Activated CD8-positive, alpha-beta memory T cell treated with anti-CD3 and anti-CD28 coated beads for 4 hours (primary cell): ENCODE results near the gene MS4A1.
"Not testable (repeated sequence)": the region's sequence is repeated elsewhere in the genome, so short reads cannot be mapped to it uniquely, and the experiment has no call there.

ENCODE experiments used
- DNase-seq, 2 donors: peaks; one replicate each; pipeline ENCODE4 v3.0.0-alpha.2; 2020; ENCODE audit warnings: low read depth in 2 of 2

Gene MS4A1

GRCh38 chr11:60455531-60456042 lies at the start of gene MS4A1:
MS4A1 (plus strand) TSS chr11:60455847; CDS start chr11:60462375, 6,528 bp downstream.
- no peak for DNase-seq

GRCh38 chr11:60420015-60420414 lies 35.6 kb upstream of the MS4A1 start:
- DNase-seq = no peak

GRCh38 chr11:60422609-60423008 lies 33.0 kb upstream of the MS4A1 start:
- DNase-seq = no peak

DNA sequence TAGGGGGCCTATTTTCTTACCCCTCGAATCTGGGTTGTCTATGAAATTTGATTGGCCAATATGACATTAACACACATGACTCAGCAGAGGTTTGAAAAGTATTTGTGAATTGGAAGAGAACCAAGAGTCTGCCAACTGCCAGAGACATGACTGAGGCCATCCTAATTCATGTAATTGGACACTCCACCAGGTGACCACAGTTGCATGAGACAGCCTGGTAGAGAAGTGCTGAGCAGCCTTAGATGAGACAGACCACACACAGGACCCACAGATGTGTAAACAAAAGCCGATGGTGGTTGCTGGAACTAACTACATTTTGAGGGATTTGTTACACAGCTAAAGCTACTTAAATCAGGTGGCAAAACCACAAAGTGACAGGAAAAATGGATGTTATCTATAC lies 27.1 kb upstream of the MS4A1 start:
- no peak for DNase-seq

DNA sequence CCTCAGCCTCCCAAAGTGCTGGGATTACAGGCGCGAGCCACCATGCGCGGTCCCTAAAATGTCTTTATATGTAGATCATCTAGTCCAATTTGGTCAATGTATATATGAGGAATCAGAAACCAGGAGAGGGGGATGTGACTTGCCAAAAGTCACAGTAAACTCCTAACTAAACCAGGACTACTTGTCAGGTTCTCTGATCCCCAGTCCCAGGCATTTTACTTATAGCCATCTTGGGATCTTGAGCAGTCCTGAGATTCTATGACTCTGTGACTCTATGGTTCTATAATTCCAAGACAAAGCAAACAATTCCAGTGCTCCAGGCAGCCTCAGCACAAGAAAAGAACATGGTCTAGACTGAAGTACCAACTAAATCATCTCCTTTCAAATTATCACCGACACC lies 26.4 kb upstream of the MS4A1 start, which contains the start of gene MS4A5:
Gene MS4A5, plus strand, starts transcription at position 301 of the 400 bp plus-strand sequence. CDS start 103 bp downstream, outside the sequence.
- DNase-seq = no peak

- DNase-seq = no peak
Measured at GRCh38 chr11:60431251-60431650, 24.4 kb upstream of the MS4A1 start.

GRCh38 chr11:60433401-60433800 lies 22.2 kb upstream of the MS4A1 start:
- DNase-seq = no peak

- DNase-seq = no peak
Measured at GRCh38 chr11:60447070-60447469, 8.6 kb upstream of the MS4A1 start.

- no peak for DNase-seq
Measured at GRCh38 chr11:60447846-60448245, 7.8 kb upstream of the MS4A1 start.

GRCh38 chr11:60451185-60451584 lies 4.5 kb upstream of the MS4A1 start:
- DNase-seq = not testable (repeated sequence)

DNA sequence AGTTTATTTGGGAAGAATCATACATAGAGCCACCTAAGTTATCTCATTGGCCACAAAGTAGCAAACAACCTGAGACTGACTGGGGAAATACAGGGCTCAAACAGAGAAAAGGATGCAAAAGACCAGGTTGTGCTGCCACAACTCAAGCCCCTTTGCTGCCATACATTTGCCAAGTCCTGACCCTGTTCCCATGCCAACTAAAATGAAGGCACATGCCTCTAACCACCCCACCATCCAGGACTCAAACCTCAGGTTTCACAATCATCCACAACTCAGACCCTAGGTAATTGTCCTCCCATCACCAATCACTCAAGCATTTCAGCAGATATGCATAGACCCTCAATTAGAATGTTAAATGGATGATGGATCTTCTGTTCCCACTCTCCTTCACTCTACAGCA lies 1.4 kb upstream of the MS4A1 start:
- DNase-seq = no peak

DNA sequence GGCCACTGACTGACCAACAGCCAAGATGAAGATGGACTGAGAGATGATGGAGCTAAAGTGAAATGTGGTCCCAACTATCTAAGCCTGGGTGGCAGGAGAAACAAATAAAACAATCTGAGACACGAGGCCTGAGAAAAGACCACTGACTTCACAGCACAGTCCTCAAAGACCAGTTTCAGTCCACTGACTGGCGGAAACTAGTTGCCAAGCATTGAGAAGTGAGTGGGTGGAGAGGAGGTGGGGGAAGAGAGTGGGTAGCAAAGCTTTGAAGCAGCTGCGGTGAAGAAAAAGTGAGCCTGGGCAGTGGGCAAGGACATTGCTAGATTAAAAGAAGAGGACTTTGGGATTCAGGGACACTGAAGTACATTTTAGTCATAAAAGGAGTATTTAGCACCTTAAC lies 1.9 kb downstream of the MS4A1 start:
- no peak for DNase-seq

DNA sequence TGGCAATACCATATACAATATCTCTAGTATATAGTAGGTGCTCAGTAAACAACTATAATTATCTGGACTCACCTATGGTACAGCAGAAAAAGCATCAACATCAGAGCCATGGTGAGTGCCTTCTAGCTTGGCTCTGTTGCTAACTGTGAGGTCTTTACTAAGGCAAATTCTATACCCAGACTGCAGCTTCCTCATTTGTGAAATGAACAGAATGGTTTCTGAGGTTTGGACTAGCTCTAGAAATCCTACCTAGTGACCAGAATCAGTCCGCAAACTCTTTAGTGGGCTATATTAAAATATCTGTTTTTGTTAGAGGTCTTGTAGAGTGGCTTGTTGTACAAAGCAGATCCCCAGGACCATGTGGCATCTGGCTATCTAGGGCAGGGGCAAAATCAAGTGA lies 3.7 kb downstream of the MS4A1 start:
- no peak for DNase-seq

DNA sequence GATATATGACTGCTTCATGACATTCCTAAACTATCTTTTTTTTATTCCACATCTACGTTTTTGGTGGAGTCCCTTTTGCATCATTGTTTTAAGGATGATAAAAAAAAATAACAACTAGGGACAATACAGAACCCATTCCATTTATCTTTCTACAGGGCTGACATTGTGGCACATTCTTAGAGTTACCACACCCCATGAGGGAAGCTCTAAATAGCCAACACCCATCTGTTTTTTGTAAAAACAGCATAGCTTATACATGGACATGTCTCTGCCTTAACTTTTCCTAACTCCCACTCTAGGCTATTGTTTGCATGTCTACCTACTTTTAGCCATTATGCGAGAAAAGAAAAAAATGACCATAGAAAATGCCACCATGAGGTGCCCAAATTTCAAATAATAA lies 13.2 kb downstream of the MS4A1 start:
- no peak for DNase-seq

DNA sequence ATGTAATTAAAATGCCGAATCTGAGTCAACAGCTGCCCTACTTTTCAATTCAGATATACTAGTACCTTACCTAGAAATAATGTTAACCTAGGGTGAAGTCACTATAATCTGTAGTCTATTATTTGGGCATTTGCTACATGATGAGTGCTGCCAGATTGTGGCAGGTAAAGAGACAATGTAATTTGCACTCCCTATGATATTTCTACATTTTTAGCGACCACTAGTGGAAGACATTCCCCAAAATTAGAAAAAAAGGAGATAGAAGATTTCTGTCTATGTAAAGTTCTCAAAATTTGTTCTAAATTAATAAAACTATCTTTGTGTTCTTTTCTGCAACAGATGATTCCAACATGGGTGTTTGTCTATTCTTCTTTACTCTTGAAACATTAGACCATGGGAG lies 14.1 kb downstream of the MS4A1 start:
- DNase-seq = no peak

- DNase-seq = no peak
Measured at GRCh38 chr11:60477035-60477445, 21.4 kb downstream of the MS4A1 start.

GRCh38 chr11:60482361-60482760 lies 26.7 kb downstream of the MS4A1 start:
- DNase-seq = no peak

DNA sequence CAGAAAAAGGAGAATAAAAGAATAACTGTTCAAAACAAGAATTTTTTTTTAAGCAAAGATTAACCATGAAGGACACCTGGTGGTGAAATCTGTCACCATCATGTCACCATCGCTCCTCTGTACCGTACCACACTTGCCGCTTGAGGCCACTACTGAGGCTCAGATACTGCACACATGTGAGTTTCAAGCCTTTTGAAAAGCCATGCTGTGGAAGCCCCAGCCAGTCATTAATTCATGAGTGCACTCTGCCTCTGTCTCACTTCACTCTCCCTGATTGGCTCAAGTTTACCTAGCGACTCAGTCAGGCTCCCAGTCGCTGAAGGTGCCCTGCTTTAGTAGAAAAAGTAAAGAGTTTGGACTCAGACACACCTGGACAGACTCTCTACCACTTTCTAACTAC lies 30.3 kb downstream of the MS4A1 start:
- no peak for DNase-seq

DNA sequence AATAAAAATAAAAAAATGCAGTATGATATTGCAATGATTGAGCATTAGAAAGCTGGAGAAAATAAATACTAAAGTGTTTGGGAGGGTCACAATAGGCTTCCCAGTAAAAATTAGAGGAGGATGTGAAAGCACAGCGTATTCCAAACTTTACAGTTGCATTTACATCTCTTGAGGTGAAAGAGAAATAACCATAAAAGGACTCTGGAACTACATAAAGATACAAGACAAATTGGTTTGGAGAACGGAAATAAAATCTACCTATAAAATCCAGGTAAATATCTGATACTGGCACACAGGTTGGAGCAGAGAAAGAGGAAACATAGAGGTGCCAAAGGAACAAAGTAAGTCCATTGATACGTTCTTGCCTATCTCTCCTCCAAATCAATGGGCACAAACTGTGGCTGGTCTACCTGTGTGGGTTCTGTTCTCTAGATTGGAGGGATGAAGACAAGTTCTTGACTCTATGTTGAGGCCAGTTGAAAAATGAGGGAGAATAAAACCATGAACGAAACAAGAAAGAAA lies 36.9 kb downstream of the MS4A1 start, which contains the start of gene MS4A12:
Gene MS4A12, plus strand, starts transcription at position 291 of the 522 bp plus-strand sequence. CDS start 4,541 bp downstream, outside the sequence.
- no peak for DNase-seq

- DNase-seq = no peak
Measured at GRCh38 chr11:60493454-60493853, 37.8 kb downstream of the MS4A1 start.

DNA sequence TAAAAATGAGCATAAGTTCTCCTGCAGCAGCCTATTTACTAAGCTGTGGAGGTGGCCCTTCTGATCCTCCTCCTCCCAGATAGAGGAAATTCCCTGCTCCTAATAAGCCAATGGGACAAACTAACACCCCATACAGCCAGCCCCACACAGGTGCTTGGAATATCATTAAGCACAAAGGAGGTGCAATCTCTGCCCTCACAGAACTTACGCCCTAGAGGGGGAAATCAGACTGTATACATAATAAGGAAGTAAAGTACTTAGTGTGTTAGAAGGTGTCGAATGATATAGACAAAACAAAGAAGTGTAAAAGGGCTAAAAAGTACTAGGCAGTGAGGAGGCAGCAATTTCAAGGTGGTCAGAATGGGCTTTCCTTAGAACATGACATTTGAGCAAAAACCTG lies 42.8 kb downstream of the MS4A1 start:
- no peak for DNase-seq

DNA sequence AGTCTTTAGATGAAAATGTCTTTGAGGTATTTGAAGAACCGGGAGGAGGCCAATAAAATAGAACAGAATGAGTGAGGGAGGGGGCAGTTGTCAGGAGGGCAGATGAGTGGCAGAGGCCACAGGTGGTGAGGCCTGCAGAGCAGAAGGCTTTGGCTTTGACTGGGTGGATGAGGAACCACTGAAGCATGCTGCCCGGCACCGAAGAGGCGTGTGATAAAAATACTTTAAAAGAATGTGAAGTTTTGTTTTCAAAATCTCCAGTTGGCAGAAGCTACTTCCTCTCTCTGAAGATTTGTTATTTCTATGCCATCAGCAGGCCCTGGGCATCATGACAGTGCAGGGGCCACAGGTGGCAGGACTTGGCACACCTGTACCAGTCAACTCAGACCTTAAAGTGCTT lies 43.2 kb downstream of the MS4A1 start:
- DNase-seq = no peak

DNA sequence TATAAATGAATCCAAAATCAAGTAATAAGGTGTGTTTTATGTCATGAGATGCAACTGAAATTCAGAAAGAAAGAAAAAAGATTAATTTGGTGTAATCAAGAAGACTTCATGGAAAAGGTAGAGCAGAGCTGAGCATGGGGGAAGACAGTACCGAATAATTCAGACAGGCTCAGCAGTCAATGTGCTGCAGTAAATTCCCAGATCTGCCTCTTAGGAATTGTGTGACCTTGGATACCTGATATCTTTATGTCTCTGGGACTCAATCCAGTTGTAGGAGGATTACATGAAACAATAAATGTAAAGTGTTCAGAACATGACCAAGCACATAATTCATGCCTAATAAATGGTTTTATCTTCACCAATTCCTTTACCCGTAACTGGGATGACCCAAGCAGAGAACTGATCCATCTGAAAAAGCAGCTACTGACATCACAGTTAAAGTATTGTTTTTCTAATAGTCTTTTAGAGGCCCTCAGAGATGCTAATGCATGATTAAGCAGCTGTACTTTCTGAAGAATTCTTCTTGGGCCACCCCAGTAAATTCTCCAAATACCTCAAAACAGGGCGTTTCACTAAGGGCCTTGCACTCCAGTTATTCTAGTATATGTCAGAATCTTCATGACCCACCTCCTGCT lies 44.7 kb downstream of the MS4A1 start:
- DNase-seq = no peak
